WTC11 (cell line): Measurements from ENCODE around the gene FHIT. TPM values are rescaled to one million over a fixed set of nuclear protein-coding genes. Genes with fewer than 3 reads are reported as not detected.

ENCODE experiments used
- ATAC-seq: fragments of 200-7000 bp; cut with Tn5 transposase; 2 replicates; pipeline ENCODE4 v1.10.0; 2021; ENCODE audit warnings: mild to moderate bottlenecking, moderate library complexity
- CTCF ChIA-PET: fragments of 300-600 bp; sonication (Branson Sonifier 250); formaldehyde crosslinking; loops from one replicate; lab custom pipeline; 2021; ENCODE audit warnings: antibody characterized with exemption; lab: Charles Lee
- POLR2A ChIA-PET: fragments of 350-600 bp; sonication (Branson Sonifier 250); formaldehyde crosslinking; loops from one replicate; lab custom pipeline; 2021; ENCODE audit warnings: antibody characterized with exemption; lab: Charles Lee
- DNase-seq: peaks from one replicate; pipeline ENCODE4 v3.0.0; 2021; ENCODE audit warnings: low spot score
- H3K27ac Mint-ChIP-seq: 2 replicates; pipeline ENCODE4 v1.8.0; 2021; ENCODE audit warnings: mixed read lengths
- H3K27me3 Mint-ChIP-seq: 2 replicates; pipeline ENCODE4 v1.8.0; 2021; ENCODE audit warnings: low read depth, mild to moderate bottlenecking, moderate library complexity, mixed read lengths
- H3K36me3 Mint-ChIP-seq: 2 replicates; pipeline ENCODE4 v1.8.0; 2021; ENCODE audit warnings: mixed read lengths
- H3K4me1 Mint-ChIP-seq: 2 replicates; pipeline ENCODE4 v1.8.0; 2022; ENCODE audit warnings: mixed read lengths
- H3K4me3 Mint-ChIP-seq: 2 replicates; pipeline ENCODE4 v1.8.0; 2021; ENCODE audit warnings: mild to moderate bottlenecking, moderate library complexity, mixed read lengths
- H3K9me3 Mint-ChIP-seq: 2 replicates; pipeline ENCODE4 v1.8.0; 2021; ENCODE audit warnings: mixed read lengths
- ATF1 ChIP-seq: sonication (generic); formaldehyde crosslinking; IDR thresholded peaks from 2 replicates; pipeline ENCODE4 v1.8.1; 2023; ENCODE audit warnings: mild to moderate bottlenecking, moderate library complexity, missing genetic modification reagents
- FOXP1 ChIP-seq: sonication (generic); formaldehyde crosslinking; IDR thresholded peaks from 2 replicates; pipeline ENCODE4 v1.8.0; 2022; ENCODE audit warnings: missing genetic modification reagents, mild to moderate bottlenecking, moderate library complexity, borderline replicate concordance
- NFE2L1 ChIP-seq: sonication (generic); formaldehyde crosslinking; IDR thresholded peaks from 2 replicates; pipeline ENCODE4 v1.8.1; 2023; ENCODE audit warnings: missing genetic modification reagents
- NR1H2 ChIP-seq: sonication (generic); formaldehyde crosslinking; IDR thresholded peaks from 2 replicates; pipeline ENCODE4 v1.9.0; 2021; ENCODE audit warnings: mild to moderate bottlenecking, moderate library complexity, missing genetic modification reagents
- PRDM15 ChIP-seq: sonication (generic); formaldehyde crosslinking; IDR thresholded peaks from 2 replicates; pipeline ENCODE4 v1.8.0; 2022; ENCODE audit warnings: missing genetic modification reagents
- ZBTB21 ChIP-seq: sonication (generic); formaldehyde crosslinking; IDR thresholded peaks from 2 replicates; pipeline ENCODE4 v1.8.1; 2023; ENCODE audit warnings: mild to moderate bottlenecking, missing genetic modification reagents, borderline replicate concordance
- ZNF121 ChIP-seq: sonication (generic); formaldehyde crosslinking; IDR thresholded peaks from 2 replicates; pipeline ENCODE4 v1.8.0; 2023; ENCODE audit warnings: missing genetic modification reagents
- ZNF219 ChIP-seq: sonication (generic); formaldehyde crosslinking; IDR thresholded peaks from 2 replicates; pipeline ENCODE4 v1.8.0; 2023; ENCODE audit warnings: missing genetic modification reagents, mild to moderate bottlenecking, borderline replicate concordance
- ZNF263 ChIP-seq: sonication (generic); formaldehyde crosslinking; IDR thresholded peaks from 2 replicates; pipeline ENCODE4 v1.8.1; 2022; ENCODE audit warnings: low read depth, mild to moderate bottlenecking, moderate library complexity, missing genetic modification reagents
- ZNF532 ChIP-seq: fragments of 250-450 bp; sonication (Bioruptor Pico); IDR thresholded peaks from 2 replicates; pipeline ENCODE4 v1.9.0; 2021; ENCODE audit warnings: mild to moderate bottlenecking, borderline replicate concordance
- ZNF671 ChIP-seq: fragments of 250-450 bp; sonication (Bioruptor Pico); IDR thresholded peaks from 2 replicates; pipeline ENCODE4 v1.8.0; 2021; ENCODE audit warnings: mild to moderate bottlenecking
- total RNA-seq: library from RNA; stranded (reverse); gene quantifications from 3 replicates; pipeline ENCODE4 v1.2.3, GENCODE V29; 2021
- TF ChIP-seq, protein P1 (sequence below): sonication (generic); formaldehyde crosslinking; IDR thresholded peaks from 2 replicates; pipeline ENCODE4 v1.8.1; 2023; ENCODE audit warnings: mild to moderate bottlenecking, missing genetic modification reagents, moderate library complexity

Gene FHIT
- total RNA-seq, 1 experiment from 2014 or later, result 2.6 TPM

GRCh38 chr3:59762941-59763340 lies 1488.3 kb downstream of the FHIT start:
- Mint-ChIP-seq H3K9me3 (no peaks in the 10 kb centered on the region), H3K4me3 (no peak overlapping the region), H3K27ac (no peak overlapping the region), H3K27me3 (peaks cover 2% of the 10 kb centered on the region; the same call in 1 of the 2 replicates), H3K36me3 (no peaks in the 10 kb centered on the region), H3K4me1 (peaks cover 29% of the 10 kb centered on the region)
- POLR2A ChIA-PET, result no interaction called here
- ATAC-seq (no peak), DNase-seq (no peak)
- TF ChIP-seq, protein P1, sequence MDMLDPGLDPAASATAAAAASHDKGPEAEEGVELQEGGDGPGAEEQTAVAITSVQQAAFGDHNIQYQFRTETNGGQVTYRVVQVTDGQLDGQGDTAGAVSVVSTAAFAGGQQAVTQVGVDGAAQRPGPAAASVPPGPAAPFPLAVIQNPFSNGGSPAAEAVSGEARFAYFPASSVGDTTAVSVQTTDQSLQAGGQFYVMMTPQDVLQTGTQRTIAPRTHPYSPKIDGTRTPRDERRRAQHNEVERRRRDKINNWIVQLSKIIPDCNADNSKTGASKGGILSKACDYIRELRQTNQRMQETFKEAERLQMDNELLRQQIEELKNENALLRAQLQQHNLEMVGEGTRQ, result no peak
- TF ChIP-seq ZNF532 (no peak), FOXP1 (no peak), ZNF263 (CRISPR knock-in tag) (no peak)
- CTCF ChIA-PET, result no interaction called here

DNA sequence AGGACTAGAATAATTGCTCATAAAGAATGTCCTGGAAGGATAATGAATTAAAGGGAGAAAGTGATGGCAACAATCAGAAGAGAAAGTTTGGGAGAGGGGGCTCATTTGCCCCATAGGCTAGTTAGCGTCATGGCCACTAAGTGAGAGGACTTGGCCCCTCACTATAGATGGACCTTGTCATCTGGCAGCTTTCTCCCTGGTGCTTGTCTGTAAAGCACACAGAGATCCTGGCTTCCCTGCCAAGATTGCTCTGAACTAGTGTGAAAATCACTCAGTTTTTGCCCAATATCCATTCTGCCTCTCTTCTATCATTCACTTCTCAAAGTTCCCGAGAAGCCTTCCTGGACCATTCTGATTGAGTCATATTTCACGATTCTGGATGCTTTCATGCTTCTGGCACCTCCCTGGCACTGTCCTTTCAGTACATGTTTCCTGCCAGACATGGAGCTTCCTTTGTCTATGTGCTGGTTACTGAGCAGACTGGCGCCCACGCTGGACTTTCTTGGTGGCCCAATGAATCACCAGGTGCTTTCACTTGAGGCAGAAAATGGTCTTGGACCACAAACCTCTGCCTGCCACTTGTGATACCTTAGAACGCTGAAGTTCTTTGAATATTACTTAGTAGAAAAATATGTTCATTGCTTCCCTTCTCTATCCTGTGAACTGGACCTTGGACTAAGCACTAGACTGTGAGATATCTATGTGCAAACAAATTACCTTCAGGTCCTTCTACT lies 1491.8 kb downstream of the FHIT start:
- TF ChIP-seq ZNF263 (CRISPR knock-in tag) (no peak), NR1H2 (CRISPR knock-in tag) (no peak), ZNF219 (no peak), ATF1 (CRISPR knock-in tag) (no peak), ZBTB21 (no peak), ZNF671 (no peak), NFE2L1 (no peak)
- no peak overlapping the region for H3K4me3 Mint-ChIP-seq
- H3K36me3 Mint-ChIP-seq, result no peaks in the 10 kb centered on the region
- H3K4me1 Mint-ChIP-seq, result peaks cover 33% of the 10 kb centered on the region
- DNase-seq (no peak), ATAC-seq (no peak)
- H3K27ac Mint-ChIP-seq, result no peak overlapping the region
- H3K27me3 Mint-ChIP-seq, result peaks cover 2% of the 10 kb centered on the region; the same call in 1 of the 2 replicates
- ChIA-PET CTCF (interaction anchor here (0.6 to 1.9 kb wide), 2 partner anchors 13 to 51 kb away, joined by 3 to 5 read pairs; no protein-coding TSS in a partner anchor), POLR2A (no interaction called here)
- no peaks in the 10 kb centered on the region for H3K9me3 Mint-ChIP-seq

DNA sequence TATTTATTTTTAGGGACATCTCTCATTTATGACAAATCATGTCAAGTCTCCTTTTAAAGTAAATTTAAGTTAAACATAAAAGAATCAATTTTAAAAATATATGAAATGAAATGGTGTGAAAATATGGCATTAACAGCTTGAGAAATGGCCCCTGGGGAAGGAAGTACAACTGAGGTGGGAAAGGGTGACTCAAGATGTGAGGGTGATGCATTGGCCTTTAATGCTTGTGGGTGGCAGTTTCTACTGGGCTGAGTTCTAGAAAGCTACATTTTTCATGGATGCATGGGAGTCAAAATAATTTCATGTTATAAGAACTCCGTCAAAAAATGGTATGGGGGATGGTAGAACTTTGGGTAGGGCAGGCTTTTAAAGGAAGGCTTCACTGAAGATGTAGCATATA lies 1492.6 kb downstream of the FHIT start:
- DNase-seq, result no peak
- peaks cover 5% of the 10 kb centered on the region for H3K27me3 Mint-ChIP-seq
- no peak for TF ChIP-seq ZNF121 (CRISPR knock-in tag)
- TF ChIP-seq PRDM15 (CRISPR knock-in tag), result no peak
- CTCF ChIA-PET, result interaction anchor here (1.0 kb wide), 1 partner anchor 51 kb away, joined by 4 read pairs; no protein-coding TSS in a partner anchor
- no peak overlapping the region for H3K4me3 Mint-ChIP-seq
- POLR2A ChIA-PET, result no interaction called here
- H3K4me1 Mint-ChIP-seq, result peaks cover 40% of the 10 kb centered on the region
- ATAC-seq, result no peak
- H3K9me3 Mint-ChIP-seq, result no peaks in the 10 kb centered on the region
- H3K27ac Mint-ChIP-seq, result no peak overlapping the region
- H3K36me3 Mint-ChIP-seq, result no peaks in the 10 kb centered on the region
